T-helper 2 cell treated with Interferon-gamma antibody and Interleukin-4, amounts not matched to agents 5 μg/mL and 100 μg/mL, for 36 hours (primary cell): ENCODE data around the gene CHSY1.

Source experiments
- DNase-seq: peaks from one replicate; pipeline ENCODE4 v3.0.0; 2021; ENCODE audit warnings: low spot score
- H3K27ac Mint-ChIP-seq: one replicate; pipeline ENCODE4 v1.8.0; 2021; ENCODE audit warnings: mild to moderate bottlenecking, mixed read lengths
- H3K27me3 Mint-ChIP-seq: one replicate; pipeline ENCODE4 v1.8.0; 2021; ENCODE audit warnings: low read depth, mixed read lengths
- H3K36me3 Mint-ChIP-seq: one replicate; pipeline ENCODE4 v1.8.0; 2021; ENCODE audit warnings: low read depth, mixed read lengths
- H3K4me1 Mint-ChIP-seq: one replicate; pipeline ENCODE4 v1.8.0; 2021; ENCODE audit warnings: low read depth, mixed read lengths
- H3K4me3 Mint-ChIP-seq: one replicate; pipeline ENCODE4 v1.8.0; 2022; ENCODE audit warnings: mild to moderate bottlenecking, moderate library complexity, mixed read lengths
- H3K9me3 Mint-ChIP-seq: one replicate; pipeline ENCODE4 v1.8.0; 2021; ENCODE audit warnings: mixed read lengths

The CHSY1 gene

DNA sequence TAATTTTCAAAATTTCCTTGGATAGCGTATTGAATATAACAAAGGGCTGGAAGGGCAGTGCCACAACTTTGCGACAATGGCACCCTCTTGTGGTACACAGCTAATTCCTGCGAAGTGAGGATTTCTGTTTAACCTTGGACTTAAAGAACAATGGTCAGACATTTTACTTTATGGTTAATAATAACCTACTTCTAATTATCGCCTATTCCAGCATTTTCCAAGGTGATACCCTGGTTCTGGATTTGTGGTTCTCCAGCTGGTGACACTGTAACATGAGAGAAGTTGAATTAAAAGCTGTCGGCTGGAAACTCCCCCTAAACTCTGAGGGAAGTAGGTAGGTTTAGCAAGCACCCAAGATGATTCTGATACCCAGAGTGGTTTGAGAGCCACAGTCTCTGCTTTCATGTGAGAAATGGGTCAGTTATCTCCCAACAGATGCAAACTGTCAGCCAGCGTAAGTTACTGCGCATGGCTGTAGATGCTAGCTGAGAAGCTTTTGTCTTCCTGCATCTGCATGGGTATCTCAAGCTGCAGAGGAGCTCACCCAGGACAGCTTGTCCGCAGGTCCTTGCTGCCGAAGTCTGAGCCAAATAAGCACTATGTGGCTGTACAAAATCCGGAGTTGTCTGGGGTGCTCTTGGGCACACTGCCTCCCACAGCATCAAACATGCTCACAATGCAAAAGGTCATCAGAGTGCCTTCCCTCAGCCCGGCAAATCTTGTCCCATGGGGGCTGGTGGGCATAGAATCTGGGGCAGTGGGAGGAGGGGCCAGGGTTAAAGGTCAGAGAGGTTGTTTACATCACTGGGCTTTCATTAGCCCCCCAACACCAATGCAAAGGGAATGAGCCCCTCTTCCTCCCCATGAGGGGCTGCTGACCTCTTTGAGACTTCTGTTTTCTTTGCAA, 6.6 kb upstream of the CHSY1 start:
- Mint-ChIP-seq H3K36me3 (no peaks in the 10 kb centered on the region), H3K9me3 (no peaks in the 10 kb centered on the region), H3K27ac (no peak overlapping the region), H3K4me3 (no peak overlapping the region), H3K27me3 (peaks cover 16% of the 10 kb centered on the region), H3K4me1 (peaks cover 18% of the 10 kb centered on the region)
- DNase-seq = no peak

DNA sequence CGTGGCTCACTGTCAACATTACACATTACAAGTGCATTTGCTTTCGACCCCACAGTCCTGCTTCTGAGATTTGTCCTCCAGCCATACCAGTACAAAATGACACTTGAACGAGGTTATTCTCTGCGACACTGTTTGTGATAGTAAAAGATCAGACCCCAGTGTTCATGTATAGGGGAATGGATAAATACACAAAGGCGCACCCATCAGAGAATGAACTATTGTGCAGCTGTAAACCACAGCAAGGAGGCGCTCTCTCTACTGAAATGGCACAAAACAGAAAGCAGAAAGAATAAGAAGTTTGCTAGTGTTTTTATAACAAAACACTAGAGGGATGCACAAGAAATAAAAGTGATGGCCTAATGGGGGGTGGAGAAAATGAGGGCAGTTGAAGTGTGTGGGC, 4.9 kb upstream of the CHSY1 start:
- Mint-ChIP-seq H3K4me3 (no peak overlapping the region), H3K27me3 (peaks cover 16% of the 10 kb centered on the region), H3K4me1 (peaks cover 28% of the 10 kb centered on the region), H3K9me3 (no peaks in the 10 kb centered on the region), H3K27ac (no peak overlapping the region), H3K36me3 (no peaks in the 10 kb centered on the region)
- no peak for DNase-seq

DNA sequence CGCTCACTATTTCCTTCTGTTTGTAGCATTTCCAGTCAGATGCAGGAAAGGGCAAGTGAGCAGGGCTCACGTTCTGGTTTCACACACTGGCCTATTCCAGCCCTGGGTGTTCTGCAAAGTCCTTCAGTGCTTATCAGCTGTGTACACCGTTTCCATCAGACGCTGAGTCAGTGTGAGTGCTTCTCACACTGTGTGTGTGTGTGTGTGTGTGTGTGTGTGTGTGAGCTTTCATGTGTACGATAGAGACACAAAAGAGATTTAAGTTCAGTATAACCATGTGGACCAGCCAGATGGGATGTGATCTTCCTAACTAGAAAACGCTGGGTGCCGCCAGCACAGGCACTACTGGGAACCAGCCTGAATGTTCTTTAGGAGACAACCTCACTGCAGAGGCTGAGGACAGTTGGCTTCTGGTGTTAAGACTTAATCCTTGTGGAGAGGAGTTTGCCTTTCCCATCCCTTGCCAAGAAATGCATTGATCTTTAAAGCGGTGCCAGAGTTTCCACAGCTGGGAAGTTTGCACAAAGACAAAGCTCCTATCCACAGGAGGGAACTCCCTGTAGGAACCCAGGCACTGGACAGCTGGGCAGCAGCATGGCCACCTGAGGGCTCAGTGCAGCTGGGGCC, 3.9 kb upstream of the CHSY1 start:
- Mint-ChIP-seq H3K4me1 (peaks cover 28% of the 10 kb centered on the region), H3K36me3 (peaks cover under 1% of the 10 kb centered on the region), H3K9me3 (no peaks in the 10 kb centered on the region), H3K27ac (no peak overlapping the region), H3K27me3 (peaks cover 16% of the 10 kb centered on the region), H3K4me3 (no peak overlapping the region)
- DNase-seq = no peak

DNA sequence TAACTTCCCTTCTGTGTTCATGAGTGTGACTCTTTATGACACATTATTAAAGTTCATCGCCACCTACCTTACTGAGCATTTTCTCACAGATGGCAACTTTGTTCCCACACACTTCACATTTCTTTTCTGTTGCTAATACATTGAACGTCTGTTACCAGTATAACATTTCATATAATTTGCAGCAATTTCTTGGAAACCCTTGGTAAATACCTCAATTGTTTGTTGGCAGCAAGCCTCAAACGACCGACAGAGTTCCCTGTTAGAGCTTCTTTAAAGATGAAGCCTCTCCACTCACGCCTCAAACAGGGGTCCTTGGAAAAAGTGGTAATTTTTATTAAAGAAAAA, 3.2 kb upstream of the CHSY1 start:
- no peak for DNase-seq
- Mint-ChIP-seq H3K4me3 (no peak overlapping the region), H3K27ac (no peak overlapping the region), H3K9me3 (no peaks in the 10 kb centered on the region), H3K36me3 (peaks cover 6% of the 10 kb centered on the region), H3K4me1 (peaks cover 32% of the 10 kb centered on the region), H3K27me3 (peaks cover 13% of the 10 kb centered on the region)

DNA sequence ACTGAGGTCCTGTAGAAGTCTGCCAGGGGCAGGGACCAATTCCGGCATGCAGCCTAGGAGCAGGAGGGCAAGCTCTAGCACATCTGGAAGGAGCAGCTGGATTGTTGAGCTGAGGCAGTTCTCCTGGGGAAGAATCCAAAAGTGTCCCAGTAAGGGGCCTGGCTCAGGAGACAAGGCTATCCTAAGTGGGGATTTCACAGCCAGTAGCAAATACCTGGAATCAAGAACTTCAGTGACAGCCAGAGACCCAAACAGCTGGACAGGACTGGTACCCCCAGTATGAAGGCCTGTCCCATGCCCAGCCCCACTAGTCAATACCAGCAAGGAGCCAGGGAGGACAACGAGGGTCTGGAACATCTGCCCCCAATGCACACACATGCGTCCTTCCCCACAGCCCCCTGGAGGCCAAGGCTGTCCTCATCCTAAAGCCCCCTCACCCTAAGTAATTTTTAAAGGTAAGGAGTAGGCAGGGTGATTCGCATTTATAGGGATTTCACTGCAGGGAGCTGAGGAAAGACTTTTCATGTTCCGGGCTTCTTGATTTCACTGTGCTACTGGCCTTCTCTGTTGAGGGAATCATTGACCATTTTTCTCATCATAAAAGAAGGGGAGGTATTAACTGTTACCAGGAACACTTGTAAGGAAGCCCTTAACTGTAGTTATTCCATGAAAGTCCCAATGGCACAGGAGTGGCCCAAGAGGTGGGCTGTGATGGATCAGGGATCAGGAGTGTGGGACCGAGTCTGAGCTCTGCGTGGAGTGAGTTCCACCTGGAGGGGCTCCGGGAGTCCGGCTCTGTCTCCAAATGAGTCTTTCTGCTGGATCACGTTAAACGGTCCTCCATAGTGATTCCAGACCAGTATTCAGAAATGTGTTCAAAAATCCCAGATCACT, 2.6 kb upstream of the CHSY1 start:
- DNase-seq = no peak
- Mint-ChIP-seq H3K27me3 (peaks cover 10% of the 10 kb centered on the region), H3K4me3 (no peak overlapping the region), H3K27ac (no peak overlapping the region), H3K36me3 (peaks cover 11% of the 10 kb centered on the region), H3K9me3 (no peaks in the 10 kb centered on the region), H3K4me1 (peaks cover 37% of the 10 kb centered on the region)

- Mint-ChIP-seq H3K27ac (peak overlapping the region; percentile 90), H3K4me3 (peak overlapping the region; percentile 90), H3K4me1 (peaks cover 47% of the 10 kb centered on the region), H3K27me3 (no peaks in the 10 kb centered on the region), H3K36me3 (peaks cover 20% of the 10 kb centered on the region), H3K9me3 (no peaks in the 10 kb centered on the region)
- DNase-seq = no peak
Measured at GRCh38 chr15:101252836-101253235, 988 bp upstream of the CHSY1 start.

- no peak for DNase-seq
- Mint-ChIP-seq H3K27ac (peak overlapping the region; percentile 88), H3K36me3 (peaks cover 22% of the 10 kb centered on the region), H3K9me3 (no peaks in the 10 kb centered on the region), H3K27me3 (no peaks in the 10 kb centered on the region), H3K4me1 (peaks cover 58% of the 10 kb centered on the region), H3K4me3 (peak overlapping the region; percentile 84)
Measured at GRCh38 chr15:101250873-101251829, 697 bp downstream of the CHSY1 start.

DNA sequence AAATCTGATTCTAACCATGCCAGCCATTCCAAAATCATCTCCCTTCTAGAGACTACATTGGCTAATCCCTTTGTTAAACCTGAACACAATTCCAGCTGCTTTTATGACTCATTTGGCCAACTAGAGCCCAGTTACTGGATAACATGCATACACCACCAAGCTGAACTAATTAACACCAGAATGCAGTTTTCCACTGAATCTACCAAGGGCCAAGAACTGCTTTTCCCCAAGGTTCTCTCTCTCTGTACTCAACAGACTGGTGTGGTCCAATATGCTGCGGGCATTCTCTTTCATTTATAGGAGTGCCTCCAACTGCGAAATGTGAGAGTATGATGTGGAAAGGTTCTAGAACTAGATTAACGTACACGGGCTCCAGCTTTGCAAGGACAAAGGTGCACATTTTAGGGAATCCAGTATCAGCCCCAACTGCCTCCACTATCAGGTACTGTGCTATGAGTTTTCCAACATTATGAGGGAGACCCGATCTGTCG, 1.5 kb downstream of the CHSY1 start:
- peaks cover 61% of the 10 kb centered on the region for H3K4me1 Mint-ChIP-seq
- no peaks in the 10 kb centered on the region for H3K27me3 Mint-ChIP-seq
- H3K36me3 Mint-ChIP-seq = peaks cover 27% of the 10 kb centered on the region
- H3K27ac Mint-ChIP-seq = peak overlapping the region; percentile 88
- peak overlapping the region; percentile 81 for H3K4me3 Mint-ChIP-seq
- no peak for DNase-seq
- H3K9me3 Mint-ChIP-seq = no peaks in the 10 kb centered on the region

- peak overlapping the region; percentile 49 for H3K4me3 Mint-ChIP-seq
- no peaks in the 10 kb centered on the region for H3K9me3 Mint-ChIP-seq
- H3K36me3 Mint-ChIP-seq = peaks cover 40% of the 10 kb centered on the region
- peaks cover 75% of the 10 kb centered on the region for H3K4me1 Mint-ChIP-seq
- DNase-seq = no peak
- no peaks in the 10 kb centered on the region for H3K27me3 Mint-ChIP-seq
- peak overlapping the region; percentile 29 for H3K27ac Mint-ChIP-seq
Measured at GRCh38 chr15:101248274-101248673, 3.6 kb downstream of the CHSY1 start.

DNA sequence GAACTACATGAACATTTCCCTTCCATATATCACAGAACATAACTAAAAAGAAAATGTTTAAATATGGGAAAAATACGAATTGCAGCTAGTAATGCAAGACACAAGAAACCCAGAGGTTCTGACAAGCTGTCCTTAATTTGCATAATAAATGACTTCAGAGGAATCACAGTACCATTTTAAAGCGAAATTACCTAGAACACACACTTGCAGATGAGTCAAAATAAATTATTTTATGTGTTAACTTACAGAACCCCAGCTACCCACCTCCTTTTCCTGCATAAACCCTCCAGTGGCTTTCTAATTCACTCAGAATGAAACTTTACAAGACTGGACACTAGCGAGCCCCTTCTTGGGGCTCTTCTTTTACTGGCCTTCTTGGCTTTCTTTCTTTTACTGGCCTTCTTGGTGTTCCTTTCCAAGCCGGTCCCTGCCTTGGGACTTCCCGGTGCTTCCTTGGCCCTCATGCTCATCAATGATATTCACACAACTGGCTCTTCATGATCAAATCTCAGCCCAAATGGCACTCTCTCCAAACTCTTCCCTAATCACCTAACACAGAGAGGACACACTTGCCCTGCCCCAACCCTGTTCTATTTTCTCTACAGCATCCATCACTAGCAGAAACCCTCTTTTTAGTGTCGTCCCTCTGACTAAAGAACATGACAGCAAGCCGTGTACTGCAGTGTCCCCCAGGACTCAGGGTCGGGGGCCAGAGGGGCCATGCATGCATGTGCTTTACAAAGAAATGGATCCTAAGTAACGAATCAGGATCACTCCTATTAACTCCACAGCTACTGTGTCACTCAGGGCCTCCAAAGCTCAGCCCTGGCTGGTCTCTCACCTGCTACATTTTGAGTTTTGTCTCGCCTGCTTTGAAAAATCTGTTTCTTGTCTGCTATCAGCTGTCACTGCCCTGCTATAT, 4.8 kb downstream of the CHSY1 start:
- Mint-ChIP-seq H3K27me3 (no peaks in the 10 kb centered on the region), H3K4me1 (peaks cover 76% of the 10 kb centered on the region), H3K27ac (peak overlapping the region; percentile 82), H3K36me3 (peaks cover 47% of the 10 kb centered on the region), H3K9me3 (no peaks in the 10 kb centered on the region), H3K4me3 (peak overlapping the region; percentile 68)
- no peak for DNase-seq

DNA sequence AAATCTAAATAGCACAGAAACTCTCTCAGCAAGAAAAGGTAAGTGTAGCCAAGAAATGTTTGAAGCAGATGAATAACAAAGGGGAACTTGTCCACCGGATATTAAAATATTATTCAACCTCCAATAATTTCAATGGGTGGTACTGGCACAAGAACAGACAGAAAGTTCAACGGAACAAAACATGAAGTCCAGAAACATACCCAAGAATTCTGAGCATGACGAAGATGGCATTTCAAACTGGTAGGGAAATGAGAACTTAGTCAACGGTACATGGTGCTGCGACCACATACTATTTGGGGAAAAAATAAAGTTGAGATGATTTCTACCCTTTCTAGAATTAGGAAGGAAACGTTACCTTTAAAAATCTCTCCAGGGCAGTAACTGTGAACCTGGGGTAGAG, 5.5 kb downstream of the CHSY1 start:
- H3K27me3 Mint-ChIP-seq = no peaks in the 10 kb centered on the region
- peaks cover 82% of the 10 kb centered on the region for H3K4me1 Mint-ChIP-seq
- H3K27ac Mint-ChIP-seq = peak overlapping the region; percentile 46
- peak overlapping the region; percentile 68 for H3K4me3 Mint-ChIP-seq
- peaks cover 49% of the 10 kb centered on the region for H3K36me3 Mint-ChIP-seq
- no peak for DNase-seq
- H3K9me3 Mint-ChIP-seq = no peaks in the 10 kb centered on the region
